IMR-90 (cell line): ENCODE results near the gene CCM2. TPM values are rescaled to one million over a fixed set of nuclear protein-coding genes. Genes with fewer than 3 reads are reported as not detected.
A peak's percentile ranks its signal among the peaks of the same experiment; 100 is the strongest.

Source experiments
- ATAC-seq: fragments of 200-7000 bp; cut with Tn5 transposase; 2 replicates; pipeline ENCODE4 v1.9.1; 2020; ENCODE audit warnings: low read depth, mild to moderate bottlenecking, moderate library complexity
- BruUV-seq: library from RNA; stranded (reverse); fragments of 400-500 nt; replicated peaks from 2 replicates; lab custom pipeline; 2021; lab: Mats Ljungman, UMichigan
- CTCF ChIA-PET: fragments of 300-600 bp; formaldehyde crosslinking; extraction: SDS; loops from one replicate; lab custom pipeline; 2021; ENCODE audit warnings: antibody characterized with exemption; lab: Yijun Ruan, JAX
- POLR2A ChIA-PET: fragments of 300-600 bp; sonication (Branson Sonifier 250); formaldehyde crosslinking; loops from one replicate; lab custom pipeline; 2022; ENCODE audit warnings: antibody characterized with exemption; ENCODE audit not compliant: unreplicated experiment; lab: Charles Lee
- DNase-seq: peaks from one replicate; pipeline ENCODE4 v3.0.0; 2013
- H2AFZ ChIP-seq: replicated peaks from 2 replicates; pipeline ENCODE3; 2013; ENCODE audit warnings: low read length, mild to moderate bottlenecking; ENCODE audit not compliant: poor library complexity
- H2AK5ac ChIP-seq: 2 replicates; pipeline ENCODE4 v1.6.1; 2013; ENCODE audit warnings: low read depth, low read length, inconsistent platforms
- H2AK9ac ChIP-seq: replicated peaks from 2 replicates; pipeline ENCODE3; 2013; ENCODE audit warnings: mild to moderate bottlenecking, low read depth, low read length, moderate library complexity; ENCODE audit not compliant: poor library complexity
- H2BK120ac ChIP-seq: 2 replicates; pipeline ENCODE4 v1.6.1; 2013; ENCODE audit warnings: low read depth, low read length, inconsistent platforms
- H2BK15ac ChIP-seq: 3 replicates; pipeline ENCODE4 v1.6.1; 2013; ENCODE audit warnings: low read depth, low read length, inconsistent platforms
- H2BK20ac ChIP-seq: 2 replicates; pipeline ENCODE4 v1.6.1; 2013; ENCODE audit warnings: low read depth, mild to moderate bottlenecking, inconsistent platforms, low read length, moderate library complexity
- H2BK5ac ChIP-seq: 2 replicates; pipeline ENCODE4 v1.6.1; 2013; ENCODE audit warnings: mild to moderate bottlenecking, low read depth, low read length, inconsistent platforms; ENCODE audit not compliant: poor library complexity, severe bottlenecking
- H3K14ac ChIP-seq: replicated peaks from 2 replicates; pipeline ENCODE4 v1.6.1; 2013; ENCODE audit warnings: low read depth, low read length, inconsistent platforms
- H3K18ac ChIP-seq: 2 replicates; pipeline ENCODE4 v1.6.1; 2013; ENCODE audit warnings: low read depth, low read length, control low read depth
- H3K23ac ChIP-seq: 2 replicates; pipeline ENCODE4 v1.6.1; 2013; ENCODE audit warnings: low read depth, low read length, inconsistent platforms
- H3K27ac ChIP-seq: 2 replicates; pipeline ENCODE4 v1.5.1; 2013; ENCODE audit warnings: mild to moderate bottlenecking, control low read depth, low read length; ENCODE audit not compliant: insufficient read depth
- H3K27me3 ChIP-seq: 2 replicates; pipeline ENCODE4 v1.6.1; 2013; ENCODE audit warnings: low read length; ENCODE audit not compliant: control insufficient read depth, insufficient read depth
- H3K36me3 ChIP-seq: 2 replicates; pipeline ENCODE4 v1.6.1; 2013; ENCODE audit warnings: low read length, mixed read lengths; ENCODE audit not compliant: control insufficient read depth, insufficient read depth
- H3K4ac ChIP-seq: 2 replicates; pipeline ENCODE4 v1.6.1; 2013; ENCODE audit warnings: low read depth, low read length, inconsistent platforms
- H3K4me1 ChIP-seq: 2 replicates; pipeline ENCODE4 v1.6.1; 2013; ENCODE audit warnings: low read length, mixed read lengths; ENCODE audit not compliant: control insufficient read depth, insufficient read depth
- H3K4me2 ChIP-seq: 2 replicates; pipeline ENCODE4 v1.6.1; 2013; ENCODE audit warnings: low read depth, mild to moderate bottlenecking, control low read depth, low read length, moderate library complexity
- H3K4me3 ChIP-seq: 2 replicates; pipeline ENCODE4 v1.5.1; 2013; ENCODE audit warnings: low read depth, mild to moderate bottlenecking, control low read depth, low read length, moderate library complexity; ENCODE audit not compliant: insufficient read depth
- H3K56ac ChIP-seq: 2 replicates; pipeline ENCODE4 v1.6.1; 2013; ENCODE audit warnings: low read length, inconsistent platforms; ENCODE audit not compliant: insufficient read depth; ENCODE audit errors: extremely low read depth
- H3K79me1 ChIP-seq, 2 experiments: 2 replicates each; pipeline ENCODE4 v1.6.1; 2013; ENCODE audit warnings: low read length in 2 of 2, inconsistent platforms in 1 of 2, low read depth in 1 of 2
- H3K9ac ChIP-seq: 2 replicates; pipeline ENCODE4 v1.6.1; 2013; ENCODE audit warnings: low read depth, low read length, control low read depth
- H3K9me1 ChIP-seq: 2 replicates; pipeline ENCODE4 v1.6.1; 2013; ENCODE audit warnings: low read length, inconsistent platforms; ENCODE audit not compliant: insufficient read depth
- H3K9me3 ChIP-seq: 2 replicates; pipeline ENCODE4 v1.6.1; 2013; ENCODE audit warnings: low read length; ENCODE audit not compliant: control insufficient read depth, insufficient read depth
- H4K20me1 ChIP-seq: 2 replicates; pipeline ENCODE4 v1.6.1; 2013; ENCODE audit warnings: low read length, inconsistent platforms; ENCODE audit not compliant: insufficient read depth
- H4K5ac ChIP-seq: 2 replicates; pipeline ENCODE4 v1.6.1; 2013; ENCODE audit warnings: mild to moderate bottlenecking, low read depth, low read length, control low read depth
- H4K8ac ChIP-seq, 2 experiments: 2 replicates each; pipeline ENCODE4 v1.6.1; 2013; ENCODE audit warnings: low read depth in 2 of 2, low read length in 2 of 2, control low read depth in 1 of 2, inconsistent platforms in 1 of 2
- H4K91ac ChIP-seq: 2 replicates; pipeline ENCODE4 v1.6.1; 2013; ENCODE audit warnings: low read depth, low read length, inconsistent platforms; ENCODE audit not compliant: insufficient read depth
- BHLHE40 ChIP-seq: fragments of 150-350 bp; IDR thresholded peaks from 2 replicates; pipeline ENCODE4 v1.6.1; 2016; ENCODE audit warnings: mild to moderate bottlenecking, low read depth, low read length
- CEBPB ChIP-seq: IDR thresholded peaks from 2 replicates; pipeline ENCODE4 v1.6.1; 2012; ENCODE audit warnings: low read depth, low read length, improper control_type of control experiment
- CHD1 ChIP-seq: IDR thresholded peaks from 2 replicates; pipeline ENCODE4 v1.6.1; 2012; ENCODE audit warnings: low read depth, low read length, improper control_type of control experiment
- CTCF ChIP-seq: conservative IDR thresholded peaks from 2 replicates; pipeline ENCODE4 v1.5.1; 2012; ENCODE audit warnings: mild to moderate bottlenecking, low read depth, low read length, improper control_type of control experiment
- ELK1 ChIP-seq: fragments of 150-350 bp; IDR thresholded peaks from 2 replicates; pipeline ENCODE4 v1.6.1; 2016; ENCODE audit warnings: low read depth, mild to moderate bottlenecking, low read length, moderate library complexity, borderline replicate concordance
- FOS ChIP-seq: fragments of 150-350 bp; IDR thresholded peaks from 2 replicates; pipeline ENCODE4 v1.6.1; 2016; ENCODE audit warnings: low read depth, low read length
- MAFK ChIP-seq: IDR thresholded peaks from 2 replicates; pipeline ENCODE4 v1.6.1; 2012; ENCODE audit warnings: low read depth, low read length, improper control_type of control experiment
- MAZ ChIP-seq: IDR thresholded peaks from 2 replicates; pipeline ENCODE4 v1.6.1; 2012; ENCODE audit warnings: low read depth, mild to moderate bottlenecking, low read length, improper control_type of control experiment, moderate library complexity, borderline replicate concordance
- MXI1 ChIP-seq: IDR thresholded peaks from 2 replicates; pipeline ENCODE4 v1.6.1; 2012; ENCODE audit warnings: low read depth, mild to moderate bottlenecking, low read length, moderate library complexity, borderline replicate concordance
- NFE2L2 ChIP-seq: fragments of 150-350 bp; IDR thresholded peaks from 2 replicates; pipeline ENCODE4 v1.6.1; 2016; ENCODE audit warnings: low read depth, mild to moderate bottlenecking, low read length
- POLR2A ChIP-seq: IDR thresholded peaks from 2 replicates; pipeline ENCODE4 v1.6.1; 2012; ENCODE audit warnings: mild to moderate bottlenecking, low read depth, low read length
- RAD21 ChIP-seq: IDR thresholded peaks from 2 replicates; pipeline ENCODE4 v1.6.1; 2012; ENCODE audit warnings: low read length, improper control_type of control experiment
- RCOR1 ChIP-seq: IDR thresholded peaks from 2 replicates; pipeline ENCODE4 v1.6.1; 2012; ENCODE audit warnings: mild to moderate bottlenecking, low read length, improper control_type of control experiment; ENCODE audit not compliant: insufficient replicate concordance
- RFX5 ChIP-seq: IDR thresholded peaks from 2 replicates; pipeline ENCODE4 v1.8.0; 2012; ENCODE audit warnings: low read depth, mild to moderate bottlenecking, low read length, moderate library complexity
- SMC3 ChIP-seq: fragments of 150-350 bp; IDR thresholded peaks from 2 replicates; pipeline ENCODE4 v1.6.1; 2016; ENCODE audit warnings: low read depth, mild to moderate bottlenecking, antibody characterized with exemption, low read length, moderate library complexity
- USF2 ChIP-seq: fragments of 150-350 bp; IDR thresholded peaks from 2 replicates; pipeline ENCODE4 v1.6.1; 2017; ENCODE audit warnings: mild to moderate bottlenecking, antibody characterized with exemption, low read length, low read depth
- WGBS, 2 experiments: methylation state at CpG; one replicate each; pipeline versions ENCODE4 v1.1.5 to v1.1.7; 2013; ENCODE audit warnings: missing lambda C conversion rate in 2 of 2; ENCODE audit not compliant: insufficient read length in 1 of 2; ENCODE audit errors: extremely low coverage in 2 of 2; 5-methylcytosine and 5-hydroxymethylcytosine counted together
- dilution Hi-C: fragments of 300-500 bp; cut with HindIII; formaldehyde crosslinking; loops from one replicate; pipeline ENCODE4 v1.14.3; 2018; ENCODE audit warnings: low sequenced_read_pairs; ENCODE audit not compliant: unreplicated experiment
- in situ Hi-C: fragments of 300-500 bp; cut with MboI; formaldehyde crosslinking; loops from 3 replicates; pipeline ENCODE4 v1.14.3; 2019; ENCODE audit warnings: low sequenced_read_pairs, inconsistent platforms, mixed read lengths
- intact Hi-C: fragments of 100-400 bp; cut with micrococcal nuclease; formaldehyde crosslinking; loops from 2 replicates; pipeline ENCODE4 v1.10.0; 2022
- polyA plus RNA-seq, 3 experiments: library from polyadenylated mRNA; depleted of rRNA; stranded (reverse); fragments of >200 nt; gene quantifications; 2 replicates each; pipeline ENCODE4 v1.2.3, GENCODE V29; 2012; ENCODE audit warnings: low replicate concordance in 1 of 3
- total RNA-seq: library from RNA; depleted of rRNA; stranded (reverse); fragments of >200 nt; gene quantifications from 2 replicates; pipeline ENCODE4 v1.2.3, GENCODE V29; 2012

CCM2 gene
- total and polyA plus RNA-seq, 2 of the 4 experiments (the other 2 are of a cell fraction) = 65.2 to 78.5 TPM

GRCh38 chr7:44984478-44984758 is 15.6 kb upstream of the CCM2 start:
- peaks cover 29% of the 10 kb centered on the region for H3K36me3 ChIP-seq
- intact Hi-C loops (no loop called here), in situ Hi-C loops (no loop called here), dilution Hi-C loops (no loop called here)
- no peak overlapping the region for H3K56ac ChIP-seq
- ChIA-PET CTCF (no interaction called here), POLR2A (no interaction called here)
- no peak overlapping the region for H3K9ac ChIP-seq
- no peak overlapping the region for H3K4me3 ChIP-seq
- H2BK5ac ChIP-seq = no peak overlapping the region
- no peak overlapping the region for H3K14ac ChIP-seq
- H2BK20ac ChIP-seq = no peak overlapping the region
- no TSS peak for BruUV-seq
- WGBS, 2 experiments = 70% methylated on average over 3 of the region's 3 CpGs; no CpG with 5 or more reads in 1 of the 2 experiments
- H4K20me1 ChIP-seq = peaks cover 27% of the 10 kb centered on the region
- H3K79me1 ChIP-seq = peaks cover 18 to 45% of the 10 kb centered on the region in 2 experiments
- H2BK120ac ChIP-seq = no peak overlapping the region
- no peak overlapping the region for H3K4ac ChIP-seq
- H3K9me1 ChIP-seq = peaks cover 12% of the 10 kb centered on the region; the same call in 1 of the 2 replicates
- no peak overlapping the region for H4K8ac ChIP-seq
- no peak overlapping the region for H2AK9ac ChIP-seq
- no peak for DNase-seq
- no peak overlapping the region for H2BK15ac ChIP-seq
- ATAC-seq = no peak
- no peak overlapping the region for H4K91ac ChIP-seq
- H3K4me1 ChIP-seq = peaks cover 13% of the 10 kb centered on the region
- H2AK5ac ChIP-seq = no peak overlapping the region
- peak overlapping the region; percentile 46; the same call in 1 of the 2 replicates for H3K23ac ChIP-seq
- H3K27me3 ChIP-seq = no peaks in the 10 kb centered on the region
- H3K18ac ChIP-seq = no peak overlapping the region
- no peaks in the 10 kb centered on the region for H3K9me3 ChIP-seq
- no peak overlapping the region for H3K27ac ChIP-seq
- no peak overlapping the region for H3K4me2 ChIP-seq
- TF ChIP-seq ELK1 (no peak), MXI1 (no peak), CTCF (no peak), NFE2L2 (no peak), RAD21 (no peak), CEBPB (no peak), BHLHE40 (no peak), POLR2A (no peak), USF2 (no peak), RFX5 (no peak), MAZ (no peak), MAFK (no peak), SMC3 (no peak), FOS (no peak), RCOR1 (no peak), CHD1 (no peak)
- no peak overlapping the region for H2AFZ ChIP-seq
- no peak overlapping the region for H4K5ac ChIP-seq
